GM12872 (cell line): ENCODE results near the gene UBE2O.

Source experiments
- CTCF ChIP-seq: IDR thresholded peaks from 3 replicates; pipeline ENCODE4 v1.5.1; 2011; ENCODE audit warnings: low read depth, mild to moderate bottlenecking, low read length, moderate library complexity; ENCODE audit not compliant: insufficient read depth

Gene UBE2O

GRCh38 chr17:76452660-76453430, at the start of gene UBE2O:
Gene UBE2O (minus strand): TSS chr17:76453152. CDS start chr17:76453141, 11 bp downstream.
- peak; percentile 61 for TF ChIP-seq CTCF

- no peak for TF ChIP-seq CTCF
Measured at GRCh38 chr17:76501827-76502307, 48.9 kb upstream of the UBE2O start.

GRCh38 chr17:76501018-76501826, 48.3 kb upstream of the UBE2O start, which contains the start of gene RHBDF2:
Gene RHBDF2 (minus strand): TSS chr17:76501423. CDS start chr17:76481524, 19,899 bp downstream.
- TF ChIP-seq CTCF = no peak

- TF ChIP-seq CTCF = no peak
Measured at GRCh38 chr17:76500747-76501017, 47.7 kb upstream of the UBE2O start.

- no peak for TF ChIP-seq CTCF
Measured at GRCh38 chr17:76500074-76500746, 47.3 kb upstream of the UBE2O start.

GRCh38 chr17:76499267-76499667, 46.3 kb upstream of the UBE2O start:
- TF ChIP-seq CTCF = no peak

GRCh38 chr17:76498876-76499251, 45.9 kb upstream of the UBE2O start:
- TF ChIP-seq CTCF = no peak; the same call in 2 of the 3 replicates
